Measurements from ENCODE around the gene NAPG.
"Not testable (repeated sequence)": the region's sequence is repeated elsewhere in the genome, so short reads cannot be mapped to it uniquely, and the experiment has no call there.

DNA sequence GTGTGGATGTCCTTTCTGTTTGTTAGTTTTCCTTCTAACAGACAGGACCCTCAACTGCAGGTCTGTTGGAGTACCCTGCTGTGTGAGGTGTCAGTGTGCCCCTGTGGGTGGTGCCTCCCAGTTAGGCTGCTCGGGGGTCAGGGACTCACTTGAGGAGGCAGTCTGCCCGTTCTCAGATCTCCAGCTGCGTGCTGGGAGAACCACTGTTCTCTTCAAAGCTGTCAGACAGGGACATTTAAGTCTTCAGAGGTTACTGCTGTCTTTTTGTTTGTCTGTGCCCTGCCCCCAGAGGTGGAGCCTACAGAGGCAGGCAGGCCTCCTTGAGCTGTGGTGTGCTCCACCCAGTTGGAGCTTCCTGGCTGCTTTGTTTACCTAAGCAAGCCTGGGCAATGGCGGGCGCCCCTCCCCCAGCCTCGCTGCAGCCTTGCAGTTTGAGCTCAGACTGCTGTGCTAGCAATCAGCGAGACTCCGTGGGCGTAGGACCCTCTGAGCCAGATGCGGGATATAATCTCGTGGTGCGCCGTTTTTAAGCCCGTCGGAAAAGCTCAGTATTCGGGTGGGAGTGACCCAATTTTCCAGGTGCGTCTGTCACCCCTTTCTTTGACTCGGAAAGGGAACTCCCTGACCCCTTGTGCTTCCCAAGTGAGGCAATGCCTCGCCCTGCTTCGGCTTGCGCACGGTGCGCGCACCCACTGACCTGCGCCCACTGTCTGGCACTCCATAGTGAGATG, 52.2 kb downstream of the NAPG start:
- TF ChIP-seq, protein P1, sequence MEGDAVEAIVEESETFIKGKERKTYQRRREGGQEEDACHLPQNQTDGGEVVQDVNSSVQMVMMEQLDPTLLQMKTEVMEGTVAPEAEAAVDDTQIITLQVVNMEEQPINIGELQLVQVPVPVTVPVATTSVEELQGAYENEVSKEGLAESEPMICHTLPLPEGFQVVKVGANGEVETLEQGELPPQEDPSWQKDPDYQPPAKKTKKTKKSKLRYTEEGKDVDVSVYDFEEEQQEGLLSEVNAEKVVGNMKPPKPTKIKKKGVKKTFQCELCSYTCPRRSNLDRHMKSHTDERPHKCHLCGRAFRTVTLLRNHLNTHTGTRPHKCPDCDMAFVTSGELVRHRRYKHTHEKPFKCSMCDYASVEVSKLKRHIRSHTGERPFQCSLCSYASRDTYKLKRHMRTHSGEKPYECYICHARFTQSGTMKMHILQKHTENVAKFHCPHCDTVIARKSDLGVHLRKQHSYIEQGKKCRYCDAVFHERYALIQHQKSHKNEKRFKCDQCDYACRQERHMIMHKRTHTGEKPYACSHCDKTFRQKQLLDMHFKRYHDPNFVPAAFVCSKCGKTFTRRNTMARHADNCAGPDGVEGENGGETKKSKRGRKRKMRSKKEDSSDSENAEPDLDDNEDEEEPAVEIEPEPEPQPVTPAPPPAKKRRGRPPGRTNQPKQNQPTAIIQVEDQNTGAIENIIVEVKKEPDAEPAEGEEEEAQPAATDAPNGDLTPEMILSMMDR (IDR thresholded peaks at IDR 0.05; ENCODE audit: insufficient read depth, low read depth, low read length), result not testable (repeated sequence)
- TF ChIP-seq EZH2 (IDR thresholded peaks at IDR 0.05; ENCODE audit: insufficient read depth, low read length), result not testable (repeated sequence)

Data from astrocyte (in vitro differentiated cells and primary cell).